Stimulated activated CD4-positive, alpha-beta T cell treated with anti-CD3 and anti-CD28 coated beads, TNF-alpha, amount 100 ng/mL, for 1 hour (primary cell): ENCODE data around the gene UFD1.

Experiments
- DNase-seq, 3 donors: peaks; one replicate each; pipeline ENCODE4 v3.0.0-alpha.2; 2020; ENCODE audit warnings: low read depth in 3 of 3, low spot score in 1 of 3

Gene UFD1

GRCh38 chr22:19516378-19517170 lies 37.6 kb upstream of the UFD1 start:
- no peak for DNase-seq

GRCh38 chr22:19515654-19516377 lies 36.8 kb upstream of the UFD1 start:
- no peak for DNase-seq

GRCh38 chr22:19514831-19515565 lies 36.0 kb upstream of the UFD1 start:
- DNase-seq: no peak

- DNase-seq: no peak
Measured at GRCh38 chr22:19513823-19514222, 34.8 kb upstream of the UFD1 start.

GRCh38 chr22:19510919-19511341 lies 31.9 kb upstream of the UFD1 start:
- DNase-seq: no peak

- no peak for DNase-seq
Measured at GRCh38 chr22:19509923-19510322, 30.9 kb upstream of the UFD1 start.

GRCh38 chr22:19509191-19509590 lies 30.2 kb upstream of the UFD1 start:
- DNase-seq: no peak

- no peak for DNase-seq
Measured at GRCh38 chr22:19508024-19508776, 29.2 kb upstream of the UFD1 start.

- DNase-seq: no peak
Measured at GRCh38 chr22:19507534-19507861, 28.5 kb upstream of the UFD1 start.

- no peak for DNase-seq
Measured at GRCh38 chr22:19506212-19506611, 27.2 kb upstream of the UFD1 start.

GRCh38 chr22:19505735-19506126 lies 26.7 kb upstream of the UFD1 start:
- no peak for DNase-seq

GRCh38 chr22:19504900-19505734 lies 26.1 kb upstream of the UFD1 start:
- DNase-seq: no peak

GRCh38 chr22:19503869-19504268 lies 24.9 kb upstream of the UFD1 start:
- no peak for DNase-seq

GRCh38 chr22:19503367-19503766 lies 24.4 kb upstream of the UFD1 start:
- DNase-seq: no peak

- no peak for DNase-seq
Measured at GRCh38 chr22:19501897-19502447, 23.0 kb upstream of the UFD1 start.

GRCh38 chr22:19499880-19500242 lies 20.9 kb upstream of the UFD1 start:
- DNase-seq: no peak

- no peak for DNase-seq
Measured at GRCh38 chr22:19499236-19499879, 20.4 kb upstream of the UFD1 start.

GRCh38 chr22:19498866-19499190 lies 19.8 kb upstream of the UFD1 start:
- DNase-seq: no peak

GRCh38 chr22:19498154-19498865 lies 19.3 kb upstream of the UFD1 start:
- no peak for DNase-seq
